GM19438 (cell line): Measurements from ENCODE around the gene DGKK.

ENCODE experiments used
- ATAC-seq: cut with Tn5 transposase; IDR thresholded peaks from one replicate; pipeline ENCODE4 v1.9.1; 2021; ENCODE audit warnings: low read depth; ENCODE audit not compliant: unreplicated experiment

Gene DGKK

GRCh38 chrX:50470103-50471031 lies at the start of gene DGKK:
TSS of gene DGKK (minus strand) at chrX:50470825. CDS start at chrX:50470678, 147 bp downstream.
- ATAC-seq: no peak

GRCh38 chrX:50514811-50515210 lies 44.2 kb upstream of the DGKK start:
- ATAC-seq: no peak

GRCh38 chrX:50497114-50497513 lies 26.5 kb upstream of the DGKK start:
- ATAC-seq: no peak

GRCh38 chrX:50495616-50496015 lies 25.0 kb upstream of the DGKK start:
- no peak for ATAC-seq

- ATAC-seq: no peak
Observed at GRCh38 chrX:50492720-50493119, 22.1 kb upstream of the DGKK start.

- ATAC-seq: no peak
Observed at GRCh38 chrX:50484662-50485061, 14.0 kb upstream of the DGKK start.

- ATAC-seq: no peak
Observed at GRCh38 chrX:50483283-50483682, 12.7 kb upstream of the DGKK start.

- ATAC-seq: no peak
Observed at GRCh38 chrX:50475208-50475607, 4.6 kb upstream of the DGKK start.

GRCh38 chrX:50471390-50471789 lies 765 bp upstream of the DGKK start:
- no peak for ATAC-seq

- ATAC-seq: no peak
Observed at GRCh38 chrX:50469206-50469605, 1.4 kb downstream of the DGKK start.

GRCh38 chrX:50459615-50460014 lies 11.0 kb downstream of the DGKK start:
- ATAC-seq: no peak

- ATAC-seq: no peak
Observed at GRCh38 chrX:50458483-50458882, 12.1 kb downstream of the DGKK start.

- no peak for ATAC-seq
Observed at GRCh38 chrX:50456712-50457484, 13.7 kb downstream of the DGKK start.

- no peak for ATAC-seq
Observed at GRCh38 chrX:50452782-50453181, 17.8 kb downstream of the DGKK start.

GRCh38 chrX:50450324-50450723 lies 20.3 kb downstream of the DGKK start:
- no peak for ATAC-seq

- ATAC-seq: no peak
Observed at GRCh38 chrX:50448565-50448964, 22.1 kb downstream of the DGKK start.

GRCh38 chrX:50447535-50447934 lies 23.1 kb downstream of the DGKK start:
- no peak for ATAC-seq

- no peak for ATAC-seq
Observed at GRCh38 chrX:50442426-50443116, 28.1 kb downstream of the DGKK start.

GRCh38 chrX:50436797-50437196 lies 33.8 kb downstream of the DGKK start:
- ATAC-seq: no peak

GRCh38 chrX:50432829-50433289 lies 37.8 kb downstream of the DGKK start:
- no peak for ATAC-seq

- ATAC-seq: no peak
Observed at GRCh38 chrX:50431623-50432022, 39.0 kb downstream of the DGKK start.
